A549 (cell line): Measurements from ENCODE around the gene DOC2A.

Source experiments
- CBX8 ChIP-seq: fragments of 200-600 bp; sonication (generic); IDR thresholded peaks from 2 replicates; pipeline ENCODE4 v1.6.1; 2016
- CEBPB ChIP-seq, 2 experiments: fragments of >200 bp in 1 of 2; sonication (Bioruptor Twin) in 1 of 2; formaldehyde crosslinking in 1 of 2; IDR thresholded peaks; 2 replicates each; pipeline ENCODE4 v1.6.1; 2012 to 2016
- CHD2 ChIP-seq: fragments of 150-350 bp; IDR thresholded peaks from 2 replicates; pipeline ENCODE4 v1.6.1; 2014; ENCODE audit warnings: low read length; ENCODE audit not compliant: partially characterized antibody
- CTCF ChIP-seq: fragments of >200 bp; sonication (Bioruptor Twin); formaldehyde crosslinking; IDR thresholded peaks from 3 replicates; pipeline ENCODE4 v1.5.1; 2016
- HDAC2 ChIP-seq: fragments of 200-600 bp; sonication (generic); IDR thresholded peaks from 2 replicates; pipeline ENCODE4 v1.6.1; 2016
- HOXB13 ChIP-seq: fragments of 250-450 bp; sonication (Bioruptor Pico); IDR thresholded peaks from 2 replicates; pipeline ENCODE4 v1.5.0; 2020; ENCODE audit warnings: low read depth, mild to moderate bottlenecking, moderate library complexity
- KDM1A ChIP-seq: fragments of 200-600 bp; sonication (generic); IDR thresholded peaks from 2 replicates; pipeline ENCODE4 v1.6.1; 2016; ENCODE audit warnings: low read depth, mild to moderate bottlenecking
- POLR2A ChIP-seq: IDR thresholded peaks from 2 replicates; pipeline ENCODE4 v1.6.1; 2012; ENCODE audit warnings: mild to moderate bottlenecking, low read length
- POLR2AphosphoS2 ChIP-seq: conservative IDR thresholded peaks from 2 replicates; pipeline ENCODE4 v1.6.1; 2012; ENCODE audit warnings: low read length, improper control_type of control experiment, inconsistent platforms
- REST ChIP-seq: fragments of 200-600 bp; sonication (generic); IDR thresholded peaks from 2 replicates; pipeline ENCODE4 v1.6.1; 2016; ENCODE audit warnings: antibody characterized with exemption, mild to moderate bottlenecking, moderate library complexity
- USF2 ChIP-seq: fragments of 450-650 bp; IDR thresholded peaks from 2 replicates; pipeline ENCODE4 v1.6.1; 2014; ENCODE audit warnings: antibody characterized with exemption
- TF ChIP-seq, protein P1 (sequence below): IDR thresholded peaks from 2 replicates; pipeline ENCODE4 v1.6.1; 2012

DNA sequence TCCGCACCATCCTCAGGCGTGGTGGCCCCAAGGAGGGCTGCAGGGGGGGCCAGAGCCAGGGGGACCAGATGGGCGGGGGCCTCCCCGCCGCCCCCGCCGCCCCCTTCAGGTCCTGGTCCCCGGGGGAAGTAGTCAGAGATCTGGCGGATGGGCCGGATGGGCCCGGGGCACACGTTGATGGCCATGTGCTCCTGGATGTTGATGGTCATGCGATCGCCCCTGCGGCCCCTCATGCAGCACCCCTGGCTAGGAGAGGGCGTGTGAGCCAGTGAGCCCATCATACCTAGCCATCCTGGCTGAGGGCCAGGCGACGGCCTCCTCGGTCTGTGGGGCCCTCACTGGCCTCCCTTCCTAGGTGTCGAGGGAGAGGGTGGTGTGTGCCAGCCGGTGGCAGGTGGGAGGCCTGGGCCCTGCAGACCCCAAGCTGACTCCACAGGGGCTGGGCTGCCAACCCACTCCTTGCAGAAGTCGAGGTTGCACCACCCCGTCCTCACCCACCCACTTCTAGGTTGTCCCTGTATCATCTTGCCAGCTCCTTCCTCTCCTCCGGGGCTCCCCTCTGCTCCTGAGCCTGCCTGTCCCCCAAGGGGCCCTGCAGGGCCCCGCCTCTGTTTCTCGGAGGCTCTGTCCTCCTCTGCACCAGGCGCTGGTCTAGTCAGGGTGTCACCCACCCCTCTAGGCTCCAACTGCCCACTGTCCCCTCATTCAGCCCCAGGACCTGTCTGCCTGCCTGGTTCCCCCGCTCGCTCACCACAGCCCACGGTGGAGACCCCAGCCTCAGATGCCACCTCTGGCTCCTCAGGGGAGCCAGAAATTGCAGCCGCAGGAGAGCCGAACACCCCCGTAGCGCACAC lies 610 bp downstream of the DOC2A start:
- TF ChIP-seq CTCF (no peak), POLR2A (no peak), REST (no peak), HDAC2 (no peak), POLR2AphosphoS2 (no peak), CHD2 (no peak), KDM1A (no peak), CEBPB (IDR thresholded peaks at IDR 0.05) (no peak), USF2 (no peak), HOXB13 (CRISPR knock-in tag) (no peak), CBX8 (no peak)
- TF ChIP-seq, protein P1, sequence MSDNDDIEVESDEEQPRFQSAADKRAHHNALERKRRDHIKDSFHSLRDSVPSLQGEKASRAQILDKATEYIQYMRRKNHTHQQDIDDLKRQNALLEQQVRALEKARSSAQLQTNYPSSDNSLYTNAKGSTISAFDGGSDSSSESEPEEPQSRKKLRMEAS, result no peak
